CD4-positive, alpha-beta T cell treated with Interleukin-6 for 4 hours (primary cell): ENCODE results near the gene APOL2.
"Not testable (repeated sequence)": the region's sequence is repeated elsewhere in the genome, so short reads cannot be mapped to it uniquely, and the experiment has no call there.

Source experiments
- DNase-seq: peaks from one replicate; pipeline ENCODE4 v3.0.0-alpha.2; 2020; ENCODE audit warnings: mixed read lengths

Gene APOL2, protein sequence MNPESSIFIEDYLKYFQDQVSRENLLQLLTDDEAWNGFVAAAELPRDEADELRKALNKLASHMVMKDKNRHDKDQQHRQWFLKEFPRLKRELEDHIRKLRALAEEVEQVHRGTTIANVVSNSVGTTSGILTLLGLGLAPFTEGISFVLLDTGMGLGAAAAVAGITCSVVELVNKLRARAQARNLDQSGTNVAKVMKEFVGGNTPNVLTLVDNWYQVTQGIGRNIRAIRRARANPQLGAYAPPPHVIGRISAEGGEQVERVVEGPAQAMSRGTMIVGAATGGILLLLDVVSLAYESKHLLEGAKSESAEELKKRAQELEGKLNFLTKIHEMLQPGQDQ

DNA sequence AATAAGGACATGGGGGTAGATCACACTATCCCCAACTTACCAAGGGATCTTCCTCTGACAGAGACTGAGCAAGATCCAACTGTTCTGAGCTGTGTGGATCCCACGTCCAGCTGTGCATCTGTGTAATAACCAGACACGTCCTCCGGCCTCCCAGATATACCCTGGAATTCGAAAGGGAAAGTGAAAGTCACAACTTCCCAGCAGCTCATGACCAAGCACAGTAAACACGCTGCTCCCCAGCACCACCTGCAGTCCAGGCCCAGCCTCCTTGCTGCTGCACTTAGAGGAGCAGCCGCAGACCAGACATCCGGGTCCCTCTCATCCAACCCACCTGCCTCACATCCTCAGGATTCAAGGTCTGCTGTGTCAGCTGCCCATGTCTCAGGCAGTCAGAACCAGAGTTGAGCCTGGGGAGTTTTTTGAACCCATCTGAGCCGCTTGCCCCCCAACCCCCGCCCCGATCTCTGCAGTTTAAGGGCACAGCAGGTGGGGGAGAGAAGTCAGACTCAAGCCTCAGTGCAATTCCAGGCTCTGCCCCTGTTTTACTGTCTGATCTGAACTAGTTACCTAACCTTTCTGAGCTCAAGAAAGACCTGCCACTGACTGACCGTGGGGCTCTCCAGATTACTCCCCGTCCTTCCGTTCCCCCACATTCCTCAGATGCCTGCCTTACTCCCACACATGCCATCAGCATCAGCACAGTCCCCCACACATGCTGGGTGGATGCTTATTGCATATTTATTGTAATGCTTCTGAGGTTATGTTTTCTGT lies at the start of gene APOL2:
Gene APOL2 (minus strand): TSS at position 127 of the 771 bp plus-strand sequence. CDS start 6,365 bp downstream, outside the sequence.
- DNase-seq, result peak; percentile 88

DNA sequence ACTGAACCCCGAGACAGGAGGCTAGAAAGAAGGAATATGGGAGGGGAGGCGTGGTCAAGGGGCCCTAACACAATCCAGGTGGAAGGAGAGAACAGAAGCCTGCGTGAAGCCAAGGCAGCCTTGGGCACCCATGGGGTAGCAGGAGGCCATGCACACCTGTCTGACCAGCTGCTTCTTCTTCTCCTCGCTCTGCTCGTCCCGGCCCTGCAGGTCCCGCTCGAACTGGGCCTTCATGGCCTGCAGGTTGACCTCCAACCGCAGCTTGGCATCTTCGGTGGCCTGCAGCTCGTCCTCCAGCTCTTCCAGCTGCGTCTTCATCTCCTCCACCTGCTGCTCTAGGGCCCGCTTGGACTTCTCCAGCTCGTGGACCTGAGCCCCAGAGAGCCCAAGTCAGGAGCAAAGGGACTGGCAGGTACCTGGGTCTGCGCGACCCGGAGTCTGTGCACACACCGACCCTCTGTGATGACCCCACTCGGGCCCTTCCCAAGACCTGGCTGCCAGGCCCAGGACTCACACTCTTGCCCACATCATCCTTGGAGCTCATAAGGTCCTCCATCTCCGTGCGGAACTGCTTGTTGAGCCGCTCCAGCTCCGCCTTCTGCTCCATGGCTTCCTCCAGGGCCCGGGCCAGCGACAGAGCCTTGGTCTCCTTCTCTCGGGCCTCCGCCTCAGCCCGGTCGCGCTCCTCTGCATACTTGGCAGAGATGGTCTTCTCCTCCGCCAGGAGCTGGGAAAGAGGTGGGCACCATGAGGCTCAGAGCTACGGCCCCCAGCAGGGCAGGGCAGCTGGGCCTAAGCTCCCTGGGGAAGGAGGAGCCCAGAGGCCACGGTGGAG lies 49.5 kb upstream of the APOL2 start:
- no peak for DNase-seq

DNA sequence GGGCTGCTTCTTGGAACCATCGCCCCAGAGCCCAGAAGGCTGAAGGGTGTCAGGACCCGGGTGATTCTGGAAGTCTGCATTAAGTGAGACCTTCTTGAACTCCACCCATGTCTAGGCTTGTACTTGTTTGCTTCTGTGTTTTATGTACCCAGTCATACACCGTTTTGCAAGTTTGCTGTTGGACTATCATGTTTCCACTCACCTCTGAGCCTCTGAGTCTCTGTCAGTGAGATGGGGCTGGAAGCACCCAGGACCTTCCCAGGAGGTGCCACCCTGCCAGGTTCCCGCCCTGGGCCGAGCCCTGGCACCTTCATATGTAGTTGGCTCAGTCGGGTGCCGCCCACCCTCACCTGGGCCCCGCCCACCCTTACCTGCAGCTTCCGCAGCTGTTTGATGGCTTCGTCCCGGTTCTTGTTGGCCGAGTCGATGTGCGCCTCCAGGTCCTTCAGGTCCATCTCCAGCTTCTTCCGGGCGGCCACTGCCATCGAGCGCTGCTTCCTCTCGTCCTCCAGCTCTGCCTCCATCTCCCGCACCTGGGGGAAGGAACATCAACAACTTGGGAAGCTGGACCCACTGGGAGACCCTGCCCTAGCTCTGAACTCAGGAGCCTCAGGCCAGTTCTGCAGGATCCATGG lies 48.7 kb upstream of the APOL2 start:
- DNase-seq, result no peak

DNA sequence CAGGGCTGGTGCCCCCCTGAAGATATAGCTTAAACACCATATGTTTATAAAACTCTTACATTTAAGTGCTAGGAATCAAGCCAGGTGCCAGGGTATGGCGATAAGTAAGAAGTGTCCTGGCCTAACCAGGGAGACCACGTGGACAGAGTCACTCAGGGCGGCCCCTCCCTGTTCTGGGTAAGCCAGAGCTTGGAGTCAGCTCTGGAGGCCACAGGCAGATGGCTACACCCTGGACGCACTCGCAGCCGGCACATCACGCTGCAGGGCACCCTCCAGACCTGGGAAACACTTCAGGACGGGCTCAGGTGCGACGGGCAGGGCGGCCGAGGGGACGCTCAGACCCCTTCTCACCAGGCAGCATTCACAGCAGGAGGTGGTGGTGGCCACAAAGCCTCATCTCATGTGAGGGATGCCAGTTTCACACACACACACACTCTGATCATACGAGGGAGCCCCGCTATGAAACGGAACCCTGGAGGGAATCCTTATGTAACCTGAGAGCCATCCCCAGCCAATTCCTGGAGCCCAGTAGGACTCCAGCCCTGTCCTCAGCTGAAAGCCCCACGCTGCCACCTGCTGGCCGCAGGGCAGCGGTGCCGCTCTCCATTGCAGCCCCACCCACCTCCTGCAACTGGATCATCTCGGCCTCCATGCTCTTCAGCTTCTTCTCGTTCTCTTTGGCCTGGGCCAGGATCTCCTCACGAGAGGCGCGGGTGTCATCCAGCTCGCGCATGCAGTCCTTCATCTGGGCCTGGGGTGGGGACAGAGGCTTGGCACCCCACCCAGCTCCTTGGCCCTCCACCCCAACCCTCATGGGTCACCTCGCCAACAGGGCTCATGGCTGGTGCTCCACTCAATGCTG lies 47.0 kb upstream of the APOL2 start:
- peak; percentile 72 for DNase-seq

DNA sequence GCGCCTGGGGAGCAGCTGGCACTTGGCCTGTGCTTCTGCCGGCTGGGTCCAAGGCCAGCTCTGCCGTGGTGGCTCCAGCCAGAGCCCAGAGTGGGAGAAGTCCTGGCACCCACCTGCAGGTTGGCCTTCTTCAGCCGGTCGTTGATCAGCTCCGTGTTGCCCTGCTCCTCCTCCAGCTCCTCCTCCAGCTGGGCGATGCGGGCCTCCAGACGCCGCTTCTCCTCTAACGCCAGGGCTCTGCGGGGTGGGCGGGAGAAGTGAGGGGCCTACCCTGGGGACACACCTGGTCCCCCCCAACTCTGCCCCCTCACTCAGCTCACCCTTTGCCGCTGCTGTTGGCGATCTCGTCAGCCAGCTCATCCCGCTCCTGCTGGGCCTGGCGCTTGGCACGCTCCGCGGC lies 46.2 kb upstream of the APOL2 start:
- DNase-seq, result no peak

DNA sequence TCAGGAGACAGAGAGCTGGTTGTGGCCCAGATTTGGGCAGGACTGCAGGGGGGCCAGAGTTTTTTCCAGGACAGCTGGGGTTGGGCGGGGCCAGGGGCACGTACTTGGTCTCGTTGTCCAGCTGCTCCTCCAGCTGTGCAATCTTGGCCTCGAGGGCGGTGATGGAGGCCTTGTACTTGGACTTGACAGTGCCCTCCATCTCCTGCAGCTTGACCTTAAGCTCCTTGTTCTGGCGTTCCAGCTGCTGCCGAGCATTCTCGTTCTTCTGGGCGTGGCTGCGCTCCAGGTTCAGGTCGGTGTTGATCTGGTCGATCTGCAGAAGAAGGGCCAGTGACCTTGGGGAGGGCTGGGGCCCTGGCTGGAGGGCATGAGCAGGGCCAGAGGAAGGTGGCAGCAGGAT lies 45.7 kb upstream of the APOL2 start:
- DNase-seq, result no peak

DNA sequence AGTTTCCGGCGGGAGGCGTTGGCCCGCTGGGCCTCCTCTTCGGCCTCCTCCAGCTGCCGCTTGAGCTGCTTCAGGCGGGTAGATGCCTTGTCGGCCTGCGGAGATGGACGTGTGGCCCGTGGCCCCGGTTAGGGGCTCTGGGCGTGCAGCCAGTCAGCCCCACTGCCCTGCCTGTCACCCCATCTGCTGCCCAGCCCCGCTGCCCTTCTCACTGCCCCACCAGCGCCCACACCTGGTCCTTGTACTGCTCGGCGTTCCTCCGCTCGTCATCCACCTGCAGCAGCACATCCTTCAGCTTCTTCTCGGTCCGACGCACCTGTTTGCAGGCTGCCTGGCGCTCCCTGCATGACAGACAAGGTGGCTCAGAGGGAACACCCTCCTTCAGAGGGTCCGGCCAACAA lies 44.8 kb upstream of the APOL2 start:
- no peak for DNase-seq

DNA sequence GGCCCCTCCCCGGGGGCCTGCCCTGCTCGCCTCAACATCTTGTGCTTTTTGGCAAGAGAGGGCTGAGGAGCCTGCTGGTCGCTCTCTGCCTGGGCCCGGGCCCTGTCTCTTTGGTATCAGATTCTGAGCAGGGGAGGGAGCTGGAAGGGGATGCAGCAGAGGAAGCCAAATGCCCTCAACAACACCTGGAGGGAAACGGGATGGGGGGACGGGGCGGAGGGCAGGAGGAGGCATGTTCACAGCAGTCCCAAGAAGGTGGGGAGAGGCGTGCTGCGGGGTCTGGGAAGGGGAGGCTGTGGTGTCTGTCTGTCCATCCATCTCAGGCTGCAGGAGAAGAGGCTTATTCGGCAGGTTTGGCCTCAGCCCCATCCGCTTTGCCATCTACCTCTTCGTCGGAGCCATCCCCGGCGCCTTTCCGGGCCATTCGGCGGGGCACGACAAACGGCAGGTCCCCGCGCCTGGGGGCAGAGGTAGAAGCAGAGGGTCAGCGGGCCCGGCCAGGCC lies 43.1 kb upstream of the APOL2 start:
- no peak for DNase-seq

DNA sequence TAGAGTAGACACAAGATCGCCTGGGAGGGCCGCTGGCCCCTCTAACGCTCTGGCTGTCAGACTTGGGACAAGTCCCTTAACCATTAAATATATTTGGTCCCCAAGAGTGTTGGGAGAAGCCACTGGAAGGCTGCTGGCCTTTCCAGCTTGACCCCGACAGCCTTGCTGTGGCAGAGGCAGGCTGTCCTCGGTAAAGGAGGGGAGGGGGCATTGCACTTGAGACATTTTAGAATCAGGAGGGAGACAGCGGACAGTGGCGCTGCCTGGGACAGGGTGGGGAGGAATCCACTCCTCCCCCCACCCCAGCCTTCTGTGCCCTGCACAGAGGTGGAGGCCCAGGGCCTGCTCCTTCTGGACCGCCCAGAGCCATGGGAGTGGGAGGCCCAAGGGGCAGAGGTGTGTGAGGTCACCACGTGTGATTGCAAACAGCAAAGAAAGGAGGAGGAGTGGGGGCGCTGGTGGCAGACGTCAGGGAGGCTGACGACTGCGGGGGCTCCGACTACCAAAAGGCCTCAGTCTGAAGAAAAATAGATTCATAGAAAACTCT lies 42.5 kb upstream of the APOL2 start:
- DNase-seq, result no peak

DNA sequence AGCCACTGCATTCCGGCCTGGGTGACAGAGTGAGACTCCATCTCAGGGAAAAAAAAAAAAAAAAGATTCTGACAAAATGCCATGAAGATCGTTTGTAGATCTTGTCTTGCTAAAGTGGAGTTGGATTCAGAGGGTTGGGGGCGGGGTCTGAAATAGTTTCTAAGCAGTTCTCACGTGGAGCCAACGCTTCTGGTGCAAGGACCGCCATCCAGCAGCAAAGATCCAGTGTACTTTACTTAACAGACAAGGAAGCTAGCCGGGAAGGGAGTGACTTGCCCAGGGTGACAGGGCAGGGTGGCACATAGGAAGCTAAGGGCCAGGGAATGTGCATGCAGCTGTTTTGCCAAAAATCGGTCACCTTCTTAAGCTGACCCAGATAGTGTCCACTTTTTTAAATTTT lies 41.1 kb upstream of the APOL2 start:
- DNase-seq, result no peak

DNA sequence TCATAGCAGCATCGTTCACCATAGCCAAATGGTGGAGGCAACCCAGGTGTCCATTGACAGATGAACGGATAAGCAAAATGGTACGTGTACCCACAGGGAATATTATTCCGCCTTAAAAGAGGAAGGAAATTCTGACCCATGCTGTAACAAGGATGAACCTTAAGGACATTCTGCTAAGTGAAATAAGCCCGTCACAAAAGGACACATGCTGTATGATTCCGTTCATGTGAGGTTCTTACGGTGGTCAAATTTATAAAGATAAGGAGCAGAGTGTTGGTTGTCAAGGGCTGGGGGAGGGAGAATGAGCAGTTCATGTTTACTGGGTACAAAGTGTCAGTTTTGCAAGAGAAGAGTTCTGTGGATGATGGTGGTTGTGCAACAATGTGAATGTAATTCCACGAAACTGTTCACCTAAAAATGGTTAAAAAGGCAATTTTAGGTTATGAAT lies 39.9 kb upstream of the APOL2 start:
- no peak for DNase-seq

DNA sequence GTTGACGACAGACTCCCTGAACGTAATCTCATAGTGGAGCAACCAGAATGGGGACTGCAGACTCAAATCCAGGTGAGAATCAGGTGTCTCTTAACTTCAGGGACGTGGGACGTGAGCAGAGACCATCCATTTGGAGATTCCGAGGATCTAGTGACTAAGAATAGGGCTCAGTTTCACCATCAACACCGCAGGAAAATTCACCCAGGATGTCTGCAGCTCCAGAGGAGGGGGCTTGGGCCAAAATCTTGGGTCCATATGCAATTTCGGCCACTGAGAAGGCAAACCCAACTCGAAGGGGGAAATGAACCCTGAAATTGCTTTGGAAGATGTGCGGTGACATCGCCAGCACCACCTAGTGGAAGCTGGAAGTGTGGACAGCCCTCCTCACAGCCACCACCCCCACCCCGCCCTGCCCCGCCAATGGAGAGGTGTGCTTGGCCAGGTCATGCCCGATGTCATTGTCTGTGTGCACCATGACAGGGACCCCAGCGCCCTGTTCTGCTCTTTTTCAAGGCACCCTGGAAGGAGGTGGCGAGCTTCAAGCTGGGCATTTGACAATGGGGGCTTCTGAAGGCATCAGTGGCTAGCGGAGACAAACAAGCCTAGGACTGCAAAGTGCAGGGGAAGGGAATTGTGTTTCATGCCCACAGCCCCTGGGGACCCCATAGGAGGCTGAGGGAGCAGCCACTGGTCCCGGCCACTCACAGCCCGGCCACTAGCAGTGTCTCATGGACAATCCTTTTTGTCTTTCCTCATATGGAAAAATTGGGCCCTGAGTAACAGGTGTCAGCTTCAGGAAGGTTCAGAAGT lies 38.4 kb upstream of the APOL2 start:
- DNase-seq, result peak; percentile 75

DNA sequence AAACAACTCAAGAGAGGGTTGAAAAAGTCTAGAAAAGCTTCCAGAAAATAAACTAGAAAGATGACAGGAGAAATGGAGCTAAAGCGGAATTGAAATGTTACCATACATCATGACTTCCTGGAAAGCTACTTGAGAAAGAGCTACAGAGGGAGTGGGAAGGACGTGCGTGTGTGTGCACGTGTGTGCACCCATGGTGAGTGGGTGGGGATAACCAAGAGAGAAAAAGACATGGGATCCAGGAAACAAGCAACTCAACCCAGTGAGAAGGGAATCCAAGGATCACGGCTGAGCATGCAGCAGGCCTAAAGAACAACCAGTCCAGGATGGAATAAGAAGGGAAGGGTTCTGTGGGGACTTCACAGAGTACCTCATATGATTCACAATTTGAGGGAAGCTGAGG lies 35.2 kb upstream of the APOL2 start:
- DNase-seq, result no peak

DNA sequence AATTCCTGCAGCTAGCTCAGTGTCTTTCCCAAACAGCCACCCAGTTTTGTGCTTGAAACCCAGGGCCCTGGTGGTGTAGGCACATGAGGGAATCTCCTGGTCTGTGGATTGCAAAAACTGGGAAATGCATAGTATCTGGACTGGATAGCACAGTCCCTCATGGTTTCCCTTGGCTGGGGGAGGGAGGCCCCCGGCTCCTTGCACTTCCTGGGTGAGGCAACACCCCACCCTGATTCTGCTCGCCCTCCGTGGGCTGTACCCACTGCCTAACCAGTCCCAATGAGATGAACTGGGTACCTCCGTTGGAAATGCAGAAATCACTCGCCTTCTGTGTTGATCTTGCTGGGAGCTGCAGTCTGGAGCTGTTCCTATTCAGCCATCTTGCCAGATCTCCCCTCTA lies 32.6 kb upstream of the APOL2 start:
- not testable (repeated sequence) for DNase-seq

DNA sequence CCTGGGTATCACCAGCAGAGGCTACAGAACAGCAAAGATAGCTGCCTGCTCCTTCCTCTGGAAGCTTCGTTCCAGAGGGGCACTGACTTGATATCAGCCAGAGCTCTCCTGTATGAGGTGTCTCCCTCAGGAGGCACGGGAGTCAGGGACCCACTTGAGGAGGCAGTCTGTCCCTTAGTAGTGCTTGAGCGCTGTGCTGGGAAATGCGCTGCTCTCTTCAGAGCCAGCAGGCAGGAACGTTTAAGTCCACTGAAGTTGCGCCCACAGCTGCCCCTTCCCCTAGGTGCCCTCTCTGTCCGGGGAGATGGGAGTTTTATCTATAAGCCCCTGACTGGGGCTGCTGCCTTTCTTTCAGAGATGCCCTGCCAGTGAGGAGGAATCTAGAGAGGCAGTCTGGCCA lies 31.9 kb upstream of the APOL2 start:
- DNase-seq, result not testable (repeated sequence)

DNA sequence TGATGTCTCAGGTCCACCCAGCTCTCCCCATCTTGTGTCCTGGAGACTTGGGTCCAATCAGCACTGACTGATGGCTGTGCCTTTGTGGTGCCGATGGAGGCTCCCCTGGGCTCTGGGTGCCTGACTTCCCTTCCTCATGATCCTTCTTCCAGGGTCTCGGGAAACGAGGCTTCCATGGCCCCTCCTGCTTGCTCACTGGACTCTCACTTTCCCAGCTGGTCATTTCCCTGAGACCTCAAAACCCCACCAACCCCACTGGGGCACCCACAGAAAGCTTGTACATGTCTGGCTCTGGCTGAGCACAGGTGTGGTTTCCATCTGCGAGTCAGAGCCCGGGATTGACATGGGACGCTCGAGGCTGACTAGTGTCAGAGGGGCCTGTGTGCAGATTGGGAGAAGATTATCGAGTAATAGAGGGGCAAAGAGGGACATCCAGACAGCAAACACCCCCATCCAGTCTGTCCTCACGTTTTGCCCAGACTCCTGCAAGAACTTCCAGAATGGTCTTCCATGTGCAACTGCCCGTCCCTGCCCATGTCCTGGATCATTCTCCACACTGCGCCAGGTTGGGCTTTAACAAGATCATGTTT lies 28.7 kb upstream of the APOL2 start:
- DNase-seq, result no peak

DNA sequence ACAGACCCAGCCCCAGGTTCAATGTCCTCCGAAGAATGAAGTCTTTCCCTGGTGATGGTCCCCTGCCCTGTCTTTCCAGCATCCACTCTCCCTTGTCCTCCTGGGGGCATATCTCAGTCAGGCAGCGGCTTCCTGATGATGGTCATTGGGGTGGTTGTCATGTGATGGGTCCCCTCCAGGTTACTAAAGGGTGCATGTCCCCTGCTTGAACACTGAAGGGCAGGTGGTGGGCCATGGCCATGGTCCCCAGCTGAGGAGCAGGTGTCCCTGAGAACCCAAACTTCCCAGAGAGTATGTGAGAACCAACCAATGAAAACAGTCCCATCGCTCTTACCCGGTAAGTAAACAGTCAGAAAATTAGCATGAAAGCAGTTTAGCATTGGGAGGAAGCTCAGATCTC lies 27.7 kb upstream of the APOL2 start:
- DNase-seq, result no peak

DNA sequence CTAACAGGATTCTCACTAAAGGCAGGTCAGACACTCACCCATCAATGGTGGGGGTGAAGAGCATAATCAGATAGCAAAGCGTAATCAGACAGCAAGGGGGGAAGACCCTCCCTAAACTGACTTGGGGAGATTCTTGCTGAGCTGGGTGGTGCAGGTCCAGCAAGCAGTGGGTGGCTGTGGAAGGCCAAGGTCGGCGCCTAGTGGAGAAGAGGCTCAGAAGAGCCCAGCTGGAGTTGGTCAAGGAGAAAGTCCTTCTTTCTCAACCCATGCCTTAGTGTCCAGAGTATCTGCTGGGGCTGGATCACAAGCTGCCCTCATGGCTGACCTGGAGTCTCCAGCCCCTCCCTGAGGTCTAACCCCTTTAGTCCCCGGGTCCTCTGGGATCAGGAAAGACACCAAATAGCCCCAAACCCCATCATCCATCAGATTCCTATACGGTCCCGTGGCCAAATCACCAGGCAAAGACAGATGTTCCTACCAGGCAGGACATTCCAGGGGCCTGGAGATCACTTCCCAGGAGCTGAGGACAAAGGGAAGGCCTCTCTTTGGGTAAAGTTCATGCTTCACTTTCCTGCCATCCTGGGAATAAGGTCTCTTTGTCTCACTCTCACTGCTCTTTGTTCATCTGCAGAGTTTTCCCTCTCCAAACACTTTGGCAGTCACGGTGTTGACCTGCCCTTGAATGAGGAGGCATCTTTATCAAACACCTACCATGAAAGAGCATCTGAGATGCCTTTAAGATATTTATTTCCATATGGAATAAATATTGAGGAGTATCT lies 24.7 kb upstream of the APOL2 start:
- not testable (repeated sequence) for DNase-seq

DNA sequence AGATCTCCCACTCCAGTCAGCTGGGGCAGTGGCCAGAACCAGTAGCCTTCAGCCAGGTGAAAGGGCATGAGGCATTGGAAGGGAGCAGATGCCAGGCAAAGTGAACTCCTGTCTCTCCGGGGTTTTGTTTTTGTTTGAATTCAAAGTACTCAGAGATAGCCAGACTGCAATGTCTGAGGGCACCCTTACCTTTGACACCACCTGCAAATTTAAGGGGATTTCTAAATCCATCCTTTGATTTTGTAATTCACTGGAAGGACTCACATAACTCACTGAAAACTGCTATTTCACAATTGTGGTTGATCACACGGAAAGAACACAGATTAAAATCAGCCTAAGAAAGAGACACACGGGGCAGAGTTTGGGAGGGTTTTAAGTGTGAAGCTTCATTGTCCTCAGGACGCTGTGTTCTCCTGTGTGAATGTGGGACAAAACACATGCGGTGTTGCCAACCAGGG lies 23.9 kb upstream of the APOL2 start:
- not testable (repeated sequence) for DNase-seq
